Measurements from ENCODE around the gene RBFOX1.

RBFOX1 gene

GRCh38 chr16:7545251-7545650 is 212.6 kb downstream of the RBFOX1 start:
- DNase-seq: no peak

DNA sequence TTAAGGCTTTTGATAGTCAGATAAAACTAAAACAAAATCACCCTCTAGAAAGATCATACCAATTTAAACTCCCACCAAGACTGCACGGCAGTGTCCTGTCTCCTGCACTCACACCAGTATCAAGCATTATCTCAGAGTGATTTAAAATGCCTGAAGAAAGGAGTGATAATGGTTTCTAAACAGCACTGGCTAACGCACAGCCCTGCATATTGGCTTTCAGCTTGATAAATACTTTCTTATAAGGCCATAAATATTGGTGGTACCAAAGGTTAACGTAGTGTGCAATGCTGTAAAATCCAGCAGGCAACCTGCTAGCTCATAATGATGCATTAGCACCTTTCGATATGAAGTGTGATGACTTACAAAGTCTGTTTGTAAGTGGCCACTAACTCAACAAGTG is 214.3 kb downstream of the RBFOX1 start:
- DNase-seq: no peak

- DNase-seq: no peak
Measured at GRCh38 chr16:7547736-7548135, 215.1 kb downstream of the RBFOX1 start.

GRCh38 chr16:7548796-7549318 is 216.2 kb downstream of the RBFOX1 start:
- no peak for DNase-seq

- DNase-seq: no peak
Measured at GRCh38 chr16:7550096-7550495, 217.5 kb downstream of the RBFOX1 start.

- no peak for DNase-seq
Measured at GRCh38 chr16:7555459-7555858, 222.8 kb downstream of the RBFOX1 start.

- DNase-seq: no peak
Measured at GRCh38 chr16:7561908-7562405, 229.3 kb downstream of the RBFOX1 start.

DNA sequence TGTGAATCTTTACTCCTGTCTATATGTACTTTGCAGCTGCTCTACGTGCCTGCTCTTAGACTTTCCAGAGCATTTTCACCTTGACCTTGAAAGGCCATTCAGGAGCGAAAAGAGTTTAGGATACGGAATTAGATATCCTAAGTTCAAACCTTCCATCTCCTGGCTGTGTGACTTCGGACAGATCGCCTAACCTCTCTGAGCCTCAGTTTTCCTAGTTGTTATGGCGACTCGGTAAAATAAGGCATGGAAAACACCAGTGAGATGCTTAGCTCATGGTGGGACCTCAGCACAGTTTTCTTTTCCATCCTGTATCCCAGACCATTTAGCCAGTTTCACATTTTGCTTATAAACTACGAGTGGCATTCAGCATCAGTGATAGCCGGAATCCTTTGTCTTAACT is 233.7 kb downstream of the RBFOX1 start:
- DNase-seq: no peak

GRCh38 chr16:7571366-7571765 is 238.7 kb downstream of the RBFOX1 start:
- no peak for DNase-seq

GRCh38 chr16:7577588-7577987 is 244.9 kb downstream of the RBFOX1 start:
- no peak for DNase-seq

DNA sequence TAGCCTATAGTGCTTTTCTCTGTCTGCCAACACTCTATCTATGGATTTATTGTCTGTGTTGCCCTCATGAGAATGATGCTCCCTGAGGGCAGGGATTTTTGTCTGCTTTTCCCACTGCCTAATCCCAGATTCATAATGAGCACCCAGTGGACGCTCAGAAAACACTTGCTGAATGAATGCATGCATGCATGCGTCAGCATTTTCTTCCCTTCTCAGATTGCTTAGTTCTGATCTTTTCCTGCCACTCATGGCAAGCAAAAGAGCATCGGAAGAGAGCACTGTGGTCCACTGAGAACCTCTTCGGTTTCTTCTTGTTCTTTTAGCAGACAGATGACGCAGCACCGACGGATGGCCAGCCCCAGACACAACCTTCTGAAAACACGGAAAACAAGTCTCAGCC is 246.8 kb downstream of the RBFOX1 start:
- no peak for DNase-seq

DNA sequence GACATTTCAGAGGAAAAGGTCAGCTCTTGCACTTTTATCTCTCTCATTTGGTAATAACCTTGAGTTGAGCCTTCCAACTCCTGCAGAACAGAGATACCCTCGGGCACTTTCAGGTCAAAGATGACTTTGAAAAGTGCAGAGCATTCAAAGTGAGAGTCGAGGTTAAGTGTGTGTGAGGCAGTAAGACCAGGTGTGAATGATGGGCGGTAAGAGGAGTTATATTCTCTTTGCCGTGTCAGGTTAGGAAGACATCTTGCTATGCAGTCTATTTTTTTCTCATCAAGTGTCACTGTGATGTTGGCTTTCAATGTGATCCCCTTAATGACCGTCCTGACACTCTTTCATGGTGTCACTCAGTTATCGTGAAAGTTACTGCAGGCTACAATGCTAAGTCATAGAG is 248.5 kb downstream of the RBFOX1 start:
- no peak for DNase-seq

DNA sequence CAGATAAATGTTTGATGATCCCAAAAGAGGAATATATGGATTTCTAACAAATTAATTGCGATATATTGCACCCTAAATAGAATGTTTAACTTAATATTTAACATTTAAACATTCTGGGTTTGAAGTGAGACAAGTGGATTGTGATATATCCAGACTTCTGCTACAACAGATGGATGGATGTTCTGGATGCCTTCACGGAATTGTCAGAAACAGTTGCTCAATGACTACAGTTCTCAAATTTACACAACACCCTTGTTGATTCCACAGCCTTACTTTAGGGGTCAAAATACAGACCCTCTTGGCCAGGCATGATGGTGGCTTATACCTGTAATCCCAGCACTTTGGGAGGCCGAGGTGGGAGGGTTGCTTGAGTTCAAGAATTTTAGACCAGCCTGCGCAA is 250.8 kb downstream of the RBFOX1 start:
- no peak for DNase-seq

DNA sequence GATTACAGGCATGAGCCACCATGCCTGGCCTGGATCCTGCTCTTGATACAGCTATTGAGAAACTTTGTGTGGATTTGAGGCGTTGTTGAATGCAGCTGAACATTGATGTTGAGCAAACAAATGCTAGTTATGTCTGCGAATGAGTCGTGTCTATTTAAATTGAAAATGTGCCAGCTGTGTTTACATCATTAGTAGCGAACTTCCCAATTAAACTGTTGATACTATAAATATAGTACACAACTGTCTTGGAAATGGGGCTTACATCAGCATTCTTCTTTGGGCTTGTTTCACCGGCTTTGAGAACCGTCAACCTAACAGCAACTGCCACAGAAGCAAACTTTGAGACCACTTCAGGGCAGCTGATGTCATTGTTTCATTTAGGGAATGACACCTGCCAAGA is 251.9 kb downstream of the RBFOX1 start:
- DNase-seq: no peak

DNA sequence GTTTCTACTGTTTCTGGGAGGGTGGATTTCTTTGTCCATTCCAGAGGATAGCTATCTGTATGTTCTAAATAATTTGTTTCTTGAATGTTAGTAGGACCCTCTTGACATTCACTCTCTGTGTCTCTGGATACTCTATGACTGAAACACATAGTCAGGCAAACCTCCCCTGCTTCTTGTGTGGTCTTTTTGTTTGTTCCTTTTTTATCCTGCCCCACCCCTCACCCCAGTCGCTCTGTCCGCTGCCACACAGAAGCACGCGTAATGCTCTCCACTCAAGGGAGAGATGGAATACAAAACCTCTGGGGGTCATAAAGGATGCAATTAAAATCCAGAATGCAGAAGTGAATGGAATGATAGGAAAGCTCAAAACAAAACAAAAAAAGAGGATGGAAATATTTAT is 253.1 kb downstream of the RBFOX1 start:
- no peak for DNase-seq

DNA sequence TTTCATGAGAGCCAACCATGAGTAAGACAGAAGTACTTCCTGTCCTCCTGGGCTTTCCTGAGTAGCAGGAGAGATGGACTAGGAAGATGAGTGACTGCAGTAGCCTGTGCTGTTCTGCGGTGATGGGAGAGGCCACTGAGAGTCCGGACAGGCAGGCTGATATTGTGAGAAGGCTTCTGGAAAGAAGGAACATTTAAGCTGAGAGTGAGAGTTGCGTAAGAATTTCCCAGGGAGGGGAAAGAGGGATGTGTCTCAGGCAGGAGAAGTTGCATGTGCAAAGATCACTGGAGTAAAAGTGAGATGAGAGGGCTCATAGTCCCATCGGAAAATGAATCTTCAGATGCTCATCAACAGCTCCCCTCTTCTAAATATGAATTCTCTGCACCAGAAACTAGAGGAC is 258.3 kb downstream of the RBFOX1 start:
- DNase-seq: no peak

- DNase-seq: no peak
Measured at GRCh38 chr16:7596308-7596707, 263.7 kb downstream of the RBFOX1 start.

GRCh38 chr16:7597677-7598076 is 265.0 kb downstream of the RBFOX1 start:
- no peak for DNase-seq

DNA sequence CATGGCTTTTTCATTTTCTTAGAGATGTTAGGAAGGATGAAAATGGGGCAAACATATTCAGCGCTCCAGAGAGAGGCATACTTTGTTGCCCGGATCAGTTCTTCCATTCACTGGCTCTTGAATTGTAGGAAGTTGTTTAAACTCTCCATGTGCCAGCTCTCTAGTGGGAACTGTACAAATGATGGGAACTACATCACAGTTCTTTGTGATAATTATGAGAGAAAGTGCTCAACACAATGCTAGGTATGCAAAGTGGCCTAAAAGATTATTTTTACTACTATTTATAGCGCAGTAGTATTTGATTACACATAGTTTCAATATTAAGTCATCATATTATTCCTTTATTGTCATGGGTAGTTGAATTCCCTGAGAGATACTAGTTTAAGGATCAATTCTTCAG is 268.5 kb downstream of the RBFOX1 start:
- no peak for DNase-seq

DNA sequence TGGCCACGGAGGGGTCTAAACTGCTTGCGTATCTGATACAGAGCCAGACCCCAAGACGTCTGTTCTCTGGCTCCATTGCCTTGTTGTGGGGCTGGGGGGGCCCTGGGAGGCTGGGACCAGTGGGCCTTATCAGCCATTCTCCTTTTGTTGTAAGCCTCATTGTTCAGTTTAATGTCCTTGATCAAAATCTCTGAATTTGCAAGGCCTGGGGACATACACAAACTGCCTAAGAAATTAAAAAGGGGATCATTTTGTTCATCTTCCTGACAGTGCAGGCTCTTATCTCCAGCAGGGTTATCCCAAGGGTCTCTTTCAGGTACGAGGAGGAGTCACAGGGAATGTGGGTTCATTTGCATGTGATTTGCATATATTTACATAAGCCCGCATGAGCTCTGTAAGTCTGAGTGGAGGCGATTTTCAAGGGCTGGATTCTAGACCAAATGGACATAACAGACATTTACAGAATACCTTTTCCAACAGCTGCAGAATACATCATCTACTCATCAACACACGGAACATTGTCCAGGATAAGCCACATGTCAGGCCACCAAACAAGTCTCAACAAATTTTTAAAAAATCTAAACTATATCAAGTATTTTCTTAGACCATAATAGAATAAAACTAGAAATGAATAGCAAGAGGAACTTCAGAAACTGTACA is 269.8 kb downstream of the RBFOX1 start:
- DNase-seq: no peak

DNA sequence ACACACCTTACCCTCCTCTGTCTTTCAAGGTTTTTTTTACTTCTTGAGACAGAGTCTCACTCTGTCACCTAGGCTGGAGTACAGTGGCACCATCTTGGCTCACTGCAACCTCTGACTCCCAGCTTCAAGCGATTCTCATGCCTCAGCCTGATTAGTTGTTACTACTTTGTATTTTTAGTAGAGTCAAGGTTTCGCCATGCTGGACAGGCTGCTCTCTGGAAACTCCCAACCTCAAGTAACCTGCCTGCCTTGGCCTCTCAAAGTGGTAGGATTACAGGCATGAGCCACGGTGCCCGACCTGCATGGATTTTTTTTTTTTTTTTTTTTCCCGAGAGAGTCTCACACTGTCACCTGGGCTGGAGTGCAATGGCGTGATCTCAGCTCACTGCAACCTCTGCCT is 273.2 kb downstream of the RBFOX1 start:
- no peak for DNase-seq

- DNase-seq: no peak
Measured at GRCh38 chr16:7612671-7613070, 280.0 kb downstream of the RBFOX1 start.

GRCh38 chr16:7613518-7613917 is 280.9 kb downstream of the RBFOX1 start:
- no peak for DNase-seq

DNA sequence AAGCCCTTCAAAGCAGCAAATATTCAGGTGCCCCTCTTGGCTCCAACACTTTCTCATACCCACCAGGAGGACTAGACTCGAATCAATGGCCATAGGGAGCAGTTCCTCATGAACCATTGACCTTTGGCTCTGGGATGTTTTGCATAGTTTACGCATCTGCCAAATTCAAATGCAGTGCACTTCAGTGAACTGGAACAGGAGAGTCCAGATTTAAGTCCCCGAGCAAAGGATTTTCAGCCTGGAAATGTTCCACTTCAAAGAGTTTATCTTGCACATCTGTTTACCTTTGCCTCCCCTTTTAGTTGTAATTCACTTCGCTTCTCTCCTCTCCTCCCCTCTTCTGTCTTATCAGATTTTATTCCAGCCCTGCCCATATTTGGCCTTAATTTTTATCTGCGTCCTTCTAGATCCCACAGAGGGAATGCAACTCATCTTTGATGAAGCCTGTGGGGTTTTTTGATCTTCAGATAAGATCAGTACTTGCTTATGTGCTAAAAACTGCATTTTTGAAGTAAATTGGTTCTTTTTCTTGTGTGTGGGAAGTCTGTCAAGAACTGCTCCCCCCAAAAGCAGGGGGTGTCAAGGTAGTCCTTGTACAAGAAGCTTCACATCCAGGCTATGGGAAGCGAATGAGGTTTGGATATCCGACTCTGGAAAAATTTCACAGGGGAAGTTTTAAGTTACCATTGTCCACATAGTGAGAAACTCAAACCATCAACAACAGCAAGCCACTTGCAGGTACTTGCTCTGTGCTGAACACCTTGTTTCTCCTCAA is 281.6 kb downstream of the RBFOX1 start:
- no peak for DNase-seq
